ENCODE measurements around the gene DHRS7C. TPM values are rescaled to one million over a fixed set of nuclear protein-coding genes. Genes with fewer than 3 reads are reported as not detected.

DHRS7C gene
- total and polyA plus RNA-seq, 8 donors: not detected

GRCh38 chr17:9830711-9831110, 39.3 kb upstream of the DHRS7C start:
- H3K27me3 ChIP-seq: peaks cover 0 to 3% (median 0%) of the 10 kb centered on the region in 3 donors
- 56 to 76% (median 68%) methylated on average over 2 of the region's 2 CpGs for WGBS, 5 donors

GRCh38 chr17:9829343-9829742, 38.0 kb upstream of the DHRS7C start:
- Histone ChIP-seq H3K27me3 (peaks cover 0 to 11% (median 0%) of the 10 kb centered on the region in 3 donors), H3K27ac (peak overlapping the region in 3 of 5 donors; percentile 26 to 38 (median 32)), H3K4me1 (peaks cover 0 to 33% (median 9%) of the 10 kb centered on the region in 4 donors), H3K36me3 (no peaks in the 10 kb centered on the region), H3K4me3 (no peak overlapping the region), H3K9me3 (no peaks in the 10 kb centered on the region)
- WGBS, 5 donors: 71 to 85% (median 81%) methylated on average over 2 of the region's 2 CpGs
- DNase-seq: no peak
- TF ChIP-seq EP300 (IDR thresholded peaks at IDR 0.05) (no peak), POLR2AphosphoS5 (IDR thresholded peaks at IDR 0.05) (no peak), CTCF (IDR thresholded peaks at IDR 0.05) (no peak), POLR2A (IDR thresholded peaks at IDR 0.05) (no peak)
- intact Hi-C loops (cut with DNase I; ENCODE audit: low total_unique reads): no loop called here

More at GRCh38 chr17:9830711-9831110, 39.3 kb upstream of the DHRS7C start:
- H3K36me3 ChIP-seq: no peaks in the 10 kb centered on the region
- H3K4me3 ChIP-seq: no peak overlapping the region
- intact Hi-C loops (cut with DNase I; ENCODE audit: low total_unique reads): no loop called here
- H3K27ac ChIP-seq: peak overlapping the region in 3 of 5 donors; percentile 27 to 38 (median 32)
- no peaks in the 10 kb centered on the region for H3K9me3 ChIP-seq
- H3K4me1 ChIP-seq: peaks cover 0 to 28% (median 9%) of the 10 kb centered on the region in 4 donors
- no peak for DNase-seq
- TF ChIP-seq POLR2A (IDR thresholded peaks at IDR 0.05): no peak
- no peak for TF ChIP-seq POLR2AphosphoS5 (IDR thresholded peaks at IDR 0.05)
- TF ChIP-seq CTCF (IDR thresholded peaks at IDR 0.05): no peak
- no peak for TF ChIP-seq EP300 (IDR thresholded peaks at IDR 0.05)

- intact Hi-C loops (cut with DNase I; ENCODE audit: low total_unique reads): no loop called here
- 47 to 66% (median 55%) methylated on average over 13 of the region's 13 CpGs for WGBS, 5 donors
- Histone ChIP-seq H3K36me3 (no peaks in the 10 kb centered on the region), H3K27me3 (peaks cover 0 to 13% (median 0%) of the 10 kb centered on the region in 3 donors), H3K4me1 (peaks cover 0 to 33% (median 9%) of the 10 kb centered on the region in 4 donors), H3K4me3 (no peak overlapping the region), H3K27ac (peak overlapping the region in 3 of 5 donors; percentile 24 to 39 (median 32)), H3K9me3 (no peaks in the 10 kb centered on the region)
- TF ChIP-seq POLR2A (IDR thresholded peaks at IDR 0.05) (no peak), EP300 (IDR thresholded peaks at IDR 0.05) (no peak), CTCF (IDR thresholded peaks at IDR 0.05) (no peak), POLR2AphosphoS5 (IDR thresholded peaks at IDR 0.05) (no peak)
- peak in 1 of 2 donors; percentile 38 for DNase-seq
These were observed 37.2 kb upstream of the DHRS7C start for GRCh38 chr17:9828296-9829295.

- no peak for TF ChIP-seq POLR2A (IDR thresholded peaks at IDR 0.05)
- TF ChIP-seq CTCF (IDR thresholded peaks at IDR 0.05): no peak
- TF ChIP-seq EP300 (IDR thresholded peaks at IDR 0.05): no peak
- no peak for TF ChIP-seq POLR2AphosphoS5 (IDR thresholded peaks at IDR 0.05)
- peak within 1 kb of the TSS in 2 of 5 donors; percentile 22 to 26 for H3K27ac ChIP-seq
- DNase-seq: peak in 1 of 2 donors; percentile 53
These were observed 34.3 kb upstream of the DHRS7C start, which contains the start of gene GLP2R for GRCh38 chr17:9825641-9826150. Gene GLP2R, plus strand, starts transcription at chr17:9825924. Its CDS starts 140 bp downstream, at chr17:9826064.

More at GRCh38 chr17:9825641-9826150, 34.3 kb upstream of the DHRS7C start, which contains the start of gene GLP2R:
- peaks cover 0 to 26% (median 6%) of the 10 kb centered on the region in 4 donors for H3K4me1 ChIP-seq
- 54 to 63% (median 55%) methylated on average over 18 to 21 of the region's 21 CpGs for WGBS, 5 donors
- H3K27me3 ChIP-seq: peaks cover 0 to 22% (median 0%) of the 10 kb centered on the region in 3 donors
- peak within 1 kb of the TSS in 3 of 4 donors; percentile 8 to 11 (median 9) for H3K4me3 ChIP-seq
- intact Hi-C loops (cut with DNase I; ENCODE audit: low total_unique reads): no loop called here
- H3K36me3 ChIP-seq: no peaks in the 10 kb centered on the region
- no peaks in the 10 kb centered on the region for H3K9me3 ChIP-seq

All from stomach (tissue), 9 donors.